Endothelial cell of umbilical vein (primary cell): ENCODE results near the gene FST. TPM values are rescaled to one million over a fixed set of nuclear protein-coding genes. Genes with fewer than 3 reads are reported as not detected.

Source experiments
- BruUV-seq: library from RNA; stranded (reverse); fragments of 400-500 nt; replicated peaks from 2 replicates; lab custom pipeline; 2021; lab: Mats Ljungman, UMichigan
- CTCF ChIA-PET: fragments of 300-600, 350-600 bp; sonication (Branson Sonifier 250); formaldehyde crosslinking; loops from one replicate; lab custom pipeline; 2021; ENCODE audit warnings: antibody characterized with exemption, inconsistent platforms; lab: Charles Lee
- POLR2A ChIA-PET: fragments of 300-600, 350-600 bp; sonication (Branson Sonifier 250); formaldehyde crosslinking; loops from one replicate; lab custom pipeline; 2021; ENCODE audit warnings: antibody characterized with exemption, inconsistent platforms; lab: Charles Lee
- DNase-seq: peaks from one replicate; pipeline ENCODE4 v3.0.0-alpha.2; 2011; ENCODE audit warnings: low read depth, low spot score
- FAIRE-seq: peaks from 2 replicates; lab custom pipeline; 2011; peaks lifted over from hg19 to GRCh38; lab: Jason Lieb, UNC
- H2AFZ ChIP-seq: 2 replicates; pipeline ENCODE4 v1.6.0; 2012; ENCODE audit warnings: low read depth, low read length, control low read depth, inconsistent platforms
- H3K27ac ChIP-seq: 2 replicates; pipeline ENCODE4 v1.5.1; 2011; ENCODE audit warnings: low read depth, mild to moderate bottlenecking, control low read depth, low read length, moderate library complexity; ENCODE audit not compliant: insufficient read depth
- H3K27me3 ChIP-seq, 2 experiments: 2 replicates each; pipeline versions ENCODE4 v1.6.0 to v1.6.1; 2011; ENCODE audit warnings: low read length in 2 of 2, mixed read lengths in 1 of 2; ENCODE audit not compliant: control insufficient read depth in 2 of 2, insufficient read depth in 2 of 2
- H3K36me3 ChIP-seq, 2 experiments: 2 replicates in 1 of 2; 3 replicates in 1 of 2; pipeline ENCODE4 v1.5.1; 2011; ENCODE audit warnings: low read length in 2 of 2, mild to moderate bottlenecking in 1 of 2, moderate library complexity in 1 of 2; ENCODE audit not compliant: control insufficient read depth in 2 of 2, insufficient read depth in 2 of 2; ENCODE audit errors: extremely low read depth in 1 of 2
- H3K4me1 ChIP-seq: 3 replicates; pipeline ENCODE4 v1.5.1; 2011; ENCODE audit warnings: mild to moderate bottlenecking, low read length; ENCODE audit not compliant: control insufficient read depth, insufficient read depth; ENCODE audit errors: extremely low read depth
- H3K4me2 ChIP-seq: 2 replicates; pipeline ENCODE4 v1.6.1; 2011; ENCODE audit warnings: low read length, control low read depth, mixed read lengths; ENCODE audit not compliant: insufficient read depth
- H3K4me3 ChIP-seq, 3 experiments: fragments of 200-600 bp in 1 of 3; sonication (generic), shearing (Covaris generic) in 1 of 3; replicated peaks in 1 of 3; 2 replicates each; pipeline ENCODE4 v1.5.1; 2011 to 2016; ENCODE audit warnings: control low read depth in 3 of 3, low read length in 3 of 3, mild to moderate bottlenecking in 2 of 3, inconsistent platforms in 1 of 3, low read depth in 1 of 3, moderate library complexity in 1 of 3; ENCODE audit not compliant: insufficient read depth in 1 of 3
- H3K79me2 ChIP-seq: 2 replicates; pipeline ENCODE4 v1.6.0; 2012; ENCODE audit warnings: low read length, inconsistent platforms; ENCODE audit not compliant: control insufficient read depth, insufficient read depth
- H3K9ac ChIP-seq: replicated peaks from 2 replicates; pipeline ENCODE3; 2011; ENCODE audit warnings: low read length, control low read depth; ENCODE audit not compliant: insufficient read depth; ENCODE audit errors: extremely low read depth
- H3K9me1 ChIP-seq: replicated peaks from 3 replicates; pipeline ENCODE4 v1.6.0; 2011; ENCODE audit warnings: mild to moderate bottlenecking, low read length; ENCODE audit not compliant: control insufficient read depth, insufficient read depth; ENCODE audit errors: extremely low read depth
- H3K9me3 ChIP-seq: replicated peaks from 2 replicates; pipeline ENCODE4 v1.5.1; 2012; ENCODE audit warnings: low read length, inconsistent platforms; ENCODE audit not compliant: control insufficient read depth, insufficient read depth
- H4K20me1 ChIP-seq: replicated peaks from 2 replicates; pipeline ENCODE3; 2011; ENCODE audit warnings: mild to moderate bottlenecking, low read length; ENCODE audit not compliant: control insufficient read depth, insufficient read depth; ENCODE audit errors: extremely low read depth
- CTCF ChIP-seq, 2 donors: IDR thresholded peaks; 1 replicate in 1 of 2; 2 replicates in 1 of 2; pipeline ENCODE4 v1.5.1; 2011; ENCODE audit warnings: low read length in 2 of 2, mild to moderate bottlenecking in 2 of 2, moderate library complexity in 2 of 2, control low read depth in 1 of 2, inconsistent platforms in 1 of 2, low read depth in 1 of 2; ENCODE audit not compliant: insufficient read depth in 1 of 2; ENCODE audit errors: extremely low read depth in 1 of 2
- EZH2 ChIP-seq: IDR thresholded peaks from 2 replicates; pipeline ENCODE4 v1.6.1; 2012; ENCODE audit warnings: borderline replicate concordance, low read depth, mild to moderate bottlenecking, moderate library complexity, low read length, inconsistent platforms; ENCODE audit not compliant: severe bottlenecking
- FOS ChIP-seq: IDR thresholded peaks from 2 replicates; pipeline ENCODE4 v1.6.1; 2011; ENCODE audit warnings: mild to moderate bottlenecking, low read length, moderate library complexity, borderline replicate concordance; ENCODE audit not compliant: insufficient read depth
- GATA2 ChIP-seq: IDR thresholded peaks from 2 replicates; pipeline ENCODE4 v1.7.0; 2011; ENCODE audit warnings: low read depth, mild to moderate bottlenecking, moderate library complexity, mixed read lengths, low read length; ENCODE audit not compliant: insufficient read length, insufficient read depth
- JUN ChIP-seq: IDR thresholded peaks from 2 replicates; pipeline ENCODE4 v1.6.1; 2011; ENCODE audit warnings: borderline replicate concordance, low read depth; ENCODE audit not compliant: insufficient read length, insufficient read depth
- MYC ChIP-seq: IDR thresholded peaks from one replicate; pipeline ENCODE4 v1.6.1; 2011; ENCODE audit warnings: mild to moderate bottlenecking, low read depth, low read length
- POLR2A ChIP-seq: IDR thresholded peaks from 2 replicates; pipeline ENCODE4 v1.6.1; 2012; ENCODE audit warnings: low read depth, mild to moderate bottlenecking, control low read depth, low read length
- POLR2AphosphoS5 ChIP-seq: IDR thresholded peaks from 2 replicates; pipeline ENCODE4 v1.6.1; 2012; ENCODE audit warnings: low read depth, mild to moderate bottlenecking, control low read depth, low read length, moderate library complexity; ENCODE audit not compliant: insufficient read depth
- dilution Hi-C: fragments of 300-500 bp; cut with MboI; formaldehyde crosslinking; loops from one replicate; pipeline ENCODE4 v1.15.0; 2019; ENCODE audit warnings: low sequenced_read_pairs; ENCODE audit not compliant: extremely low pct_ligation_motif_present
- intact Hi-C: fragments of 100-400 bp; cut with micrococcal nuclease; formaldehyde crosslinking; loops from one replicate; pipeline ENCODE4 v1.10.0; 2022
- polyA plus RNA-seq, 4 experiments: library from polyadenylated mRNA; depleted of rRNA in 3 of 4; stranded (reverse) in 3 of 4; unstranded in 1 of 4; fragments of >200 nt; gene quantifications; 2 replicates each; pipeline versions ENCODE4 v1.2.1 to v1.2.3, GENCODE V29; 2011 to 2012; ENCODE audit warnings: missing spikeins in 1 of 4
- total RNA-seq: library from RNA; stranded (reverse); gene quantifications from 2 replicates; pipeline ENCODE4 v1.2.3, GENCODE V29; 2021
- TF ChIP-seq, protein P1 (sequence below): IDR thresholded peaks from 2 replicates; pipeline ENCODE4 v1.6.1; 2011; ENCODE audit not compliant: insufficient read depth, insufficient read length

The FST gene
- total and polyA plus RNA-seq, 2 donors (not counting 3 experiments of a cell fraction or from before 2014, with no cell fraction given): 20.8 to 46.0 TPM

GRCh38 chr5:53472720-53473510, 7.5 kb upstream of the FST start:
- Histone ChIP-seq H3K4me1 (no peaks in the 10 kb centered on the region), H2AFZ (no peak overlapping the region), H3K36me3 (no peaks in the 10 kb centered on the region), H3K9me3 (no peaks in the 10 kb centered on the region), H3K4me2 (no peak overlapping the region), H4K20me1 (no peaks in the 10 kb centered on the region), H3K27ac (no peak overlapping the region), H3K9me1 (no peaks in the 10 kb centered on the region), H3K27me3 (peaks cover 4 to 9% of the 10 kb centered on the region in 2 experiments), H3K9ac (no peak overlapping the region), H3K4me3 (no peak overlapping the region), H3K79me2 (no peaks in the 10 kb centered on the region)
- ChIA-PET CTCF (interaction anchor here (0.9 to 1.7 kb wide), 2 partner anchors 210 to 303 kb away, joined by 3 to 4 read pairs; no protein-coding TSS in a partner anchor), POLR2A (no interaction called here)
- dilution Hi-C loops (no loop called here), intact Hi-C loops (no loop called here)
- no TSS peak for BruUV-seq
- FAIRE-seq: no peak
- DNase-seq: peak; percentile 32
- TF ChIP-seq, protein P1, sequence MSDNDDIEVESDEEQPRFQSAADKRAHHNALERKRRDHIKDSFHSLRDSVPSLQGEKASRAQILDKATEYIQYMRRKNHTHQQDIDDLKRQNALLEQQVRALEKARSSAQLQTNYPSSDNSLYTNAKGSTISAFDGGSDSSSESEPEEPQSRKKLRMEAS: no peak
- no peak for TF ChIP-seq MYC
- TF ChIP-seq POLR2A: no peak
- TF ChIP-seq JUN: no peak
- TF ChIP-seq FOS: no peak
- no peak for TF ChIP-seq EZH2
- TF ChIP-seq GATA2: no peak
- TF ChIP-seq CTCF (IDR thresholded peaks at IDR 0.05; ENCODE audit: extremely low read depth in 1 of 2, insufficient read depth in 1 of 2, low read depth in 1 of 2, low read length in 2 of 2): no peak
- no peak for TF ChIP-seq POLR2AphosphoS5
